Measurements from ENCODE around the gene ZNF839. TPM values are rescaled to one million over a fixed set of nuclear protein-coding genes. Genes with fewer than 3 reads are reported as not detected.
A peak's percentile ranks its signal among the peaks of the same experiment; 100 is the strongest.

ZNF839 gene
- total RNA-seq, 6 experiments from 2014 or later: 3.6 to 8.7 (median 5.9) TPM

DNA sequence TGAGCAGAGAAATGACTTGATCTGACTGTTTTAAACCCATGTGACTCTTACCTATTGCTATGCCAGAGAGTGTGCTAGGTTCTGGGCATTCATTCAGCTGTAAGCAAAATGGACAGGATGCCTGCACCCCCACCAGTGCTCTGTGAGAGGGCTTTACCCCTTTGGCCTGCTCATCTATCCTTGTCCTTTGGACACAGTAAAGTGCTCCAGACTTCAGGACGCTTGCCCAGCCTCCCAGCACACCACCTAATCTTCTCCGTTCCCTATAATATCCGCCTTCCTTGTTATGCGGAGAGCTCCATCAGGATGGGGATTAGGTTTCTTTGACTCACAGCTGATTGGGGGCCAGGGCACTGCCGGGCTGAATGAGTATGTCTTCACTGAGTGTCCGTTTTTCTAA is 4.4 kb upstream of the ZNF839 start:
- no peak for DNase-seq
- TF ChIP-seq POLR2A (IDR thresholded peaks at IDR 0.05): no peak
- TF ChIP-seq, protein P1, sequence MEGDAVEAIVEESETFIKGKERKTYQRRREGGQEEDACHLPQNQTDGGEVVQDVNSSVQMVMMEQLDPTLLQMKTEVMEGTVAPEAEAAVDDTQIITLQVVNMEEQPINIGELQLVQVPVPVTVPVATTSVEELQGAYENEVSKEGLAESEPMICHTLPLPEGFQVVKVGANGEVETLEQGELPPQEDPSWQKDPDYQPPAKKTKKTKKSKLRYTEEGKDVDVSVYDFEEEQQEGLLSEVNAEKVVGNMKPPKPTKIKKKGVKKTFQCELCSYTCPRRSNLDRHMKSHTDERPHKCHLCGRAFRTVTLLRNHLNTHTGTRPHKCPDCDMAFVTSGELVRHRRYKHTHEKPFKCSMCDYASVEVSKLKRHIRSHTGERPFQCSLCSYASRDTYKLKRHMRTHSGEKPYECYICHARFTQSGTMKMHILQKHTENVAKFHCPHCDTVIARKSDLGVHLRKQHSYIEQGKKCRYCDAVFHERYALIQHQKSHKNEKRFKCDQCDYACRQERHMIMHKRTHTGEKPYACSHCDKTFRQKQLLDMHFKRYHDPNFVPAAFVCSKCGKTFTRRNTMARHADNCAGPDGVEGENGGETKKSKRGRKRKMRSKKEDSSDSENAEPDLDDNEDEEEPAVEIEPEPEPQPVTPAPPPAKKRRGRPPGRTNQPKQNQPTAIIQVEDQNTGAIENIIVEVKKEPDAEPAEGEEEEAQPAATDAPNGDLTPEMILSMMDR (IDR thresholded peaks at IDR 0.05): no peak
- no peaks in the 10 kb centered on the region for H3K27me3 ChIP-seq
- H3K36me3 ChIP-seq: no peaks in the 10 kb centered on the region
- no peak overlapping the region for H3K4me3 ChIP-seq
- ATAC-seq: no peak
- whole genome bisulfite sequencing (ENCODE audit: insufficient coverage, low coverage, low lambda C conversion rate, missing lambda C conversion rate): 80% methylated on average over 3 of the region's 6 CpGs
- H3K9me3 ChIP-seq: no peaks in the 10 kb centered on the region
- no peak overlapping the region for H3K27ac ChIP-seq
- intact Hi-C loops (cut with DNase I): no loop called here
- H3K4me1 ChIP-seq: peaks cover 0 to 18% (median 3%) of the 10 kb centered on the region in 4 donors

- DNase-seq (peak in 1 of 3 donors; percentile 62), ATAC-seq (peak in 1 of 4 donors; percentile 4)
- TF ChIP-seq, protein P1 (IDR thresholded peaks at IDR 0.05): no peak
- no peak for TF ChIP-seq POLR2A (IDR thresholded peaks at IDR 0.05)
- H3K9me3 ChIP-seq: no peaks in the 10 kb centered on the region
- intact Hi-C loops (cut with DNase I): no loop called here
- no peaks in the 10 kb centered on the region for H3K27me3 ChIP-seq
- peak overlapping the region in 2 of 3 donors; percentile 5 to 45 for H3K27ac ChIP-seq
- peaks cover 0 to 30% (median 8%) of the 10 kb centered on the region in 4 donors for H3K4me1 ChIP-seq
- no peaks in the 10 kb centered on the region for H3K36me3 ChIP-seq
- peak overlapping the region; percentile 20 to 59 (median 40) for H3K4me3 ChIP-seq
- WGBS (ENCODE audit: insufficient coverage, low coverage, low lambda C conversion rate, missing lambda C conversion rate): 6% methylated on average over 6 of the region's 10 CpGs
Observed at GRCh38 chr14:102316338-102316742, 3.2 kb upstream of the ZNF839 start.

DNA sequence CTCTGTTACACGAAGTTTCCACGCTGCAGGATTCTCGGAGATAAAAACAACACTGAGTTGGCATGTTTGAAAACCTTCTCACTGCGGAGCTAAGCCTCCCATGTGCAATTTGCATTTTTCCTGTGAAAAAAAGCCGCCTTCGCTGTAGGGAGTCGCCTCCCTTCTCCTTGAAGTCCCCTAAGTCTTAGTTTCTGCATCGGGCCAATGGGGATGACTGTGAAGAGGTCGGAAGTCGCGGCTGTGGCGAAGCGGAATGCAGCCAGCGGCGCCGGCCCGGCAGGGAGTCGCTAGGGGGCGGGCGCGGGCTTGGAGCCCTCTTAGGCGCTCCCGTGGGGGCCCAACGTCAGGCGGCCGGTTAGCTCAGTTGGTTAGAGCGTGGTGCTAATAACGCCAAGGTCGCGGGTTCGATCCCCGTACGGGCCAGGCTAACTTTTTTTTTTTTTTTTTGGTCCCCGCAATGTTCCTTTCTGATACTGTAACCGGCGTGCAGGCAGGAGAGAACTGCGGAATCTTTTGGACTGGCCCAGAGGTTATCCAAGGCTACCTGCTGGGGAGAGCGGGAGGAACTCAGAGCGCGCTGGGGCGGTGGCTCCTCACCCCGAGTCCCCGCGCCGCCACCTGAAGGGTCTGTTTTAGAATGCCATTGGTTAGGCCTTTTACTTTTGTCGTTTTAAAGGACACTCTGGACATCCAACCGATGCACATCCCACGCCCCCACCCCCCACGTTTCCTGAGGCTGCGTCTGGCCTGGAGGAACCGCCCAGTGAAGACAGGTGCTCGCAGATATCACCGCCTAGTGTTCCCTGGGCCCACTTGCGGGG is 2.6 kb upstream of the ZNF839 start:
- Histone ChIP-seq H3K9me3 (no peaks in the 10 kb centered on the region), H3K4me3 (peak overlapping the region; percentile 34 to 59 (median 40)), H3K36me3 (no peaks in the 10 kb centered on the region), H3K27me3 (no peaks in the 10 kb centered on the region), H3K27ac (peak overlapping the region; percentile 29 to 56 (median 35)), H3K4me1 (peaks cover 0 to 33% (median 9%) of the 10 kb centered on the region in 4 donors)
- DNase-seq (peak; percentile 93 to 94 (median 94)), ATAC-seq (peak; percentile 80 to 85 (median 84))
- intact Hi-C loops (cut with DNase I): no loop called here
- WGBS (ENCODE audit: insufficient coverage, low coverage, low lambda C conversion rate, missing lambda C conversion rate): 1% methylated on average over 35 of the region's 54 CpGs
- no peak for TF ChIP-seq POLR2A (IDR thresholded peaks at IDR 0.05)
- TF ChIP-seq, protein P1 (IDR thresholded peaks at IDR 0.05): peak; percentile 71 to 83 (median 82)

DNA sequence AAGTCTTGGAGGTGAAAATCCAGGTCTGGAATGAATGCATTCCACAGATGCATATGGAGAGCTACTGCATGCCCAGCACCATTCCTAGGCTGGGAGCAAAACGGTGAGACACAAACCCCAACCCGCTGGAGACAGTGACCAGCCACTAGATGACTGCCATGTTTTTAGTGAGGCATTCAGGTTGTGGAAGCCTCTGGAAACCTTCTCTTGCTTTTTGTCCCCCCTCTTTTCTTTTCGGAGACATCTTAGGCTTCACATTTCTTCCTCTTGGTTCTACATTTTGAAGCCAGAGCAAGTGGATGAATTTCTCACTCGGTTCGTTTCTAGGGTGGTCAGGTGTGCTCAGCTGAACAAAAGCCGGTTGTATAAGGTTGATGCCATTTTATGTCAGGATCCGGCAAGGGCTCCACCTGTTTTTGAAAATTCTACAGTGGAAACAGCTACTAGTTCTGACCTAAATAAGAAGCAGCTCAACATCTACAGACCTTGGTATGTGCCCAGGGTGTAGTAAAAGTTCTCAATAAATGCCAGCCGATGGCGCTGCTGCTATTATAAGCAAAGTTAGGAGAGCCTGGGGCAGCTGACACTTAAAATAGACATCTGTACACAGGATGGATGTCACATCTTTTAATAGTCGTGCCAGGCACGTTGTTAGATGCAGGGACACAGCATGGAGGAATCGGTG is 1.8 kb upstream of the ZNF839 start:
- 60% methylated on average over 12 of the region's 12 CpGs for WGBS (ENCODE audit: insufficient coverage, low coverage, low lambda C conversion rate, missing lambda C conversion rate)
- no peaks in the 10 kb centered on the region for H3K27me3 ChIP-seq
- peak overlapping the region in 1 of 3 donors; percentile 56 for H3K27ac ChIP-seq
- DNase-seq: no peak
- peak overlapping the region; percentile 34 to 59 (median 40) for H3K4me3 ChIP-seq
- TF ChIP-seq POLR2A (IDR thresholded peaks at IDR 0.05): no peak
- TF ChIP-seq, protein P1 (IDR thresholded peaks at IDR 0.05): no peak
- H3K9me3 ChIP-seq: no peaks in the 10 kb centered on the region
- intact Hi-C loops (cut with DNase I): no loop called here
- peaks cover 0 to 33% (median 9%) of the 10 kb centered on the region in 4 donors for H3K4me1 ChIP-seq
- no peaks in the 10 kb centered on the region for H3K36me3 ChIP-seq
- ATAC-seq: no peak
